ENCODE results near the gene ARHGAP26.

ARHGAP26 gene

GRCh38 chr5:143248822-143249579 is 478.8 kb downstream of the ARHGAP26 start:
- DNase-seq (ENCODE audit: low spot score): no peak

GRCh38 chr5:143249851-143250250 is 479.7 kb downstream of the ARHGAP26 start:
- DNase-seq (ENCODE audit: low spot score): no peak

- no peak for DNase-seq (ENCODE audit: low spot score)
Observed at GRCh38 chr5:143251190-143251589, 481.0 kb downstream of the ARHGAP26 start.

GRCh38 chr5:143251946-143252345 is 481.8 kb downstream of the ARHGAP26 start:
- no peak for DNase-seq (ENCODE audit: low spot score)

- no peak for DNase-seq (ENCODE audit: low spot score)
Observed at GRCh38 chr5:143254819-143255218, 484.6 kb downstream of the ARHGAP26 start.

GRCh38 chr5:143258559-143259253 is 488.5 kb downstream of the ARHGAP26 start:
- no peak for DNase-seq (ENCODE audit: low spot score)

- no peak for DNase-seq (ENCODE audit: low spot score)
Observed at GRCh38 chr5:143259254-143259605, 489.1 kb downstream of the ARHGAP26 start.

- DNase-seq (ENCODE audit: low spot score): no peak
Observed at GRCh38 chr5:143261748-143262392, 491.7 kb downstream of the ARHGAP26 start.

GRCh38 chr5:143262393-143263174 is 492.4 kb downstream of the ARHGAP26 start:
- no peak for DNase-seq (ENCODE audit: low spot score)

- no peak for DNase-seq (ENCODE audit: low spot score)
Observed at GRCh38 chr5:143263272-143263810, 493.2 kb downstream of the ARHGAP26 start.

GRCh38 chr5:143265995-143266394 is 495.8 kb downstream of the ARHGAP26 start:
- no peak for DNase-seq (ENCODE audit: low spot score)

- DNase-seq (ENCODE audit: low spot score): no peak
Observed at GRCh38 chr5:143267186-143267585, 497.0 kb downstream of the ARHGAP26 start.

- DNase-seq (ENCODE audit: low spot score): no peak
Observed at GRCh38 chr5:143268388-143268787, 498.2 kb downstream of the ARHGAP26 start.

- DNase-seq (ENCODE audit: low spot score): no peak
Observed at GRCh38 chr5:143271431-143271830, 501.3 kb downstream of the ARHGAP26 start.

GRCh38 chr5:143274952-143275351 is 504.8 kb downstream of the ARHGAP26 start:
- DNase-seq (ENCODE audit: low spot score): no peak

GRCh38 chr5:143275512-143276363 is 505.6 kb downstream of the ARHGAP26 start:
- DNase-seq (ENCODE audit: low spot score): no peak

- DNase-seq (ENCODE audit: low spot score): no peak
Observed at GRCh38 chr5:143277536-143277935, 507.4 kb downstream of the ARHGAP26 start.

All from ecto neural progenitor cell (in vitro differentiated cells).